ENCODE data around the gene FLYWCH1. TPM values are rescaled to one million over a fixed set of nuclear protein-coding genes. Genes with fewer than 3 reads are reported as not detected.
"Not testable (repeated sequence)": the region's sequence is repeated elsewhere in the genome, so short reads cannot be mapped to it uniquely, and the experiment has no call there.

Gene FLYWCH1
- total RNA-seq, 1 experiment from 2014 or later = 23.3 TPM

- Mint-ChIP-seq H3K36me3 (ENCODE audit: insufficient read depth, unreplicated experiment) (peaks cover 33% of the 10 kb centered on the region), H3K4me3 (ENCODE audit: unreplicated experiment) (peak overlapping the region; percentile 92)
- POLR2A ChIA-PET; H3K27me3 ChIP-seq (replicated peaks; ENCODE audit: control insufficient read depth, insufficient read depth, low read length); H3K9me3 ChIP-seq; BruUV-seq (replicated peaks); H3K4me1 Mint-ChIP-seq (ENCODE audit: low read depth, unreplicated experiment); H3K27me3 Mint-ChIP-seq (ENCODE audit: insufficient read depth, unreplicated experiment); H3K27ac Mint-ChIP-seq (ENCODE audit: unreplicated experiment); H3K4me3 ChIP-seq (ENCODE audit: low read depth, low read length); H3K4me1 ChIP-seq; H3K36me3 ChIP-seq (ENCODE audit: control insufficient read depth, insufficient read depth, low read length); H3K9me3 Mint-ChIP-seq (ENCODE audit: unreplicated experiment); intact Hi-C loops (cut with micrococcal nuclease; ENCODE audit: unreplicated experiment): not testable (repeated sequence)
- CTCF ChIA-PET = interaction anchor here (0.9 to 1.7 kb wide), 3 partner anchors 20 to 130 kb away, joined by 3 to 16 read pairs (median 4); partner anchors contain the start of gene FLYWCH2
- peak; percentile 58 to 64 for DNase-seq
- TF ChIP-seq CTCF (IDR thresholded peaks at IDR 0.05; ENCODE audit: insufficient read depth in 1 of 2, low read depth in 1 of 2, low read length in 1 of 2, severe bottlenecking in 1 of 2, unreplicated experiment in 1 of 2) = peak in 1 of 2 experiments; percentile 33
Measured at GRCh38 chr16:2907084-2907753, 4.5 kb upstream of the FLYWCH1 start.

GRCh38 chr16:2910441-2910969 is 1.2 kb upstream of the FLYWCH1 start:
- Mint-ChIP-seq H3K9me3 (ENCODE audit: unreplicated experiment) (no peaks in the 10 kb centered on the region), H3K27ac (ENCODE audit: unreplicated experiment) (no peak overlapping the region), H3K4me1 (ENCODE audit: low read depth, unreplicated experiment) (peaks cover 7% of the 10 kb centered on the region), H3K36me3 (ENCODE audit: insufficient read depth, unreplicated experiment) (peaks cover 20% of the 10 kb centered on the region), H3K27me3 (ENCODE audit: insufficient read depth, unreplicated experiment) (no peaks in the 10 kb centered on the region), H3K4me3 (ENCODE audit: unreplicated experiment) (peak overlapping the region; percentile 8)
- Histone ChIP-seq H3K36me3 (ENCODE audit: control insufficient read depth, insufficient read depth, low read length) (no peaks in the 10 kb centered on the region), H3K4me3 (ENCODE audit: low read depth, low read length) (no peak overlapping the region), H3K4me1 (peaks cover 12% of the 10 kb centered on the region), H3K9me3 (no peaks in the 10 kb centered on the region), H3K27me3 (replicated peaks; ENCODE audit: control insufficient read depth, insufficient read depth, low read length) (no peaks in the 10 kb centered on the region)
- no TSS peak for BruUV-seq (replicated peaks)
- CTCF ChIA-PET = interaction anchor here (1.7 to 1.8 kb wide), 2 partner anchors 16 to 71 kb away, joined by 5 to 15 read pairs; no protein-coding TSS in a partner anchor
- intact Hi-C loops (cut with micrococcal nuclease; ENCODE audit: unreplicated experiment) = no loop called here
- no peak for TF ChIP-seq CTCF (IDR thresholded peaks at IDR 0.05; ENCODE audit: insufficient read depth in 1 of 2, low read depth in 1 of 2, low read length in 1 of 2, severe bottlenecking in 1 of 2, unreplicated experiment in 1 of 2)
- no peak for DNase-seq
- POLR2A ChIA-PET = interaction anchor here (1.7 kb wide), 1 partner anchor 28 kb away, joined by 10 read pairs; the partner anchor contains the start of gene FLYWCH2

GRCh38 chr16:2912330-2913199 is 834 bp downstream of the FLYWCH1 start:
- peaks cover 7% of the 10 kb centered on the region for H3K4me1 Mint-ChIP-seq (ENCODE audit: low read depth, unreplicated experiment)
- peak overlapping the region; percentile 90 for H3K4me3 Mint-ChIP-seq (ENCODE audit: unreplicated experiment)
- CTCF ChIA-PET = interaction anchor here (0.6 to 1.8 kb wide), 3 partner anchors 14 to 73 kb away, joined by 5 to 15 read pairs (median 6); no protein-coding TSS in a partner anchor
- peaks cover 13% of the 10 kb centered on the region for H3K36me3 Mint-ChIP-seq (ENCODE audit: insufficient read depth, unreplicated experiment)
- no peak for DNase-seq
- Histone ChIP-seq H3K9me3 (no peaks in the 10 kb centered on the region), H3K4me3 (ENCODE audit: low read depth, low read length) (peak overlapping the region; percentile 67), H3K36me3 (ENCODE audit: control insufficient read depth, insufficient read depth, low read length) (no peaks in the 10 kb centered on the region), H3K27me3 (replicated peaks; ENCODE audit: control insufficient read depth, insufficient read depth, low read length) (no peaks in the 10 kb centered on the region), H3K4me1 (peaks cover 6% of the 10 kb centered on the region; the same call in 1 of the 2 replicates)
- TF ChIP-seq CTCF (IDR thresholded peaks at IDR 0.05; ENCODE audit: insufficient read depth in 1 of 2, low read depth in 1 of 2, low read length in 1 of 2, severe bottlenecking in 1 of 2, unreplicated experiment in 1 of 2) = no peak
- H3K9me3 Mint-ChIP-seq (ENCODE audit: unreplicated experiment) = no peaks in the 10 kb centered on the region
- TSS peak; percentile 53 for BruUV-seq (replicated peaks)
- no peaks in the 10 kb centered on the region for H3K27me3 Mint-ChIP-seq (ENCODE audit: insufficient read depth, unreplicated experiment)
- no peak overlapping the region for H3K27ac Mint-ChIP-seq (ENCODE audit: unreplicated experiment)
- intact Hi-C loops (cut with micrococcal nuclease; ENCODE audit: unreplicated experiment) = no loop called here
- POLR2A ChIA-PET = interaction anchor here (0.5 to 1.7 kb wide), 8 partner anchors 13 to 230 kb away, joined by 3 to 10 read pairs (median 4); partner anchors contain the start of genes FLYWCH2 and KCTD5

Measured in Caco-2 (cell line).